ENCODE results near the gene LMNTD1. TPM values are rescaled to one million over a fixed set of nuclear protein-coding genes. Genes with fewer than 3 reads are reported as not detected.
"Not testable (repeated sequence)": the region's sequence is repeated elsewhere in the genome, so short reads cannot be mapped to it uniquely, and the experiment has no call there.

Gene LMNTD1
- total RNA-seq, 2 donors from 2014 or later = 1.0 TPM; not detected in 1

- H3K4me3 ChIP-seq = no peak overlapping the region
- TF ChIP-seq, protein P1, sequence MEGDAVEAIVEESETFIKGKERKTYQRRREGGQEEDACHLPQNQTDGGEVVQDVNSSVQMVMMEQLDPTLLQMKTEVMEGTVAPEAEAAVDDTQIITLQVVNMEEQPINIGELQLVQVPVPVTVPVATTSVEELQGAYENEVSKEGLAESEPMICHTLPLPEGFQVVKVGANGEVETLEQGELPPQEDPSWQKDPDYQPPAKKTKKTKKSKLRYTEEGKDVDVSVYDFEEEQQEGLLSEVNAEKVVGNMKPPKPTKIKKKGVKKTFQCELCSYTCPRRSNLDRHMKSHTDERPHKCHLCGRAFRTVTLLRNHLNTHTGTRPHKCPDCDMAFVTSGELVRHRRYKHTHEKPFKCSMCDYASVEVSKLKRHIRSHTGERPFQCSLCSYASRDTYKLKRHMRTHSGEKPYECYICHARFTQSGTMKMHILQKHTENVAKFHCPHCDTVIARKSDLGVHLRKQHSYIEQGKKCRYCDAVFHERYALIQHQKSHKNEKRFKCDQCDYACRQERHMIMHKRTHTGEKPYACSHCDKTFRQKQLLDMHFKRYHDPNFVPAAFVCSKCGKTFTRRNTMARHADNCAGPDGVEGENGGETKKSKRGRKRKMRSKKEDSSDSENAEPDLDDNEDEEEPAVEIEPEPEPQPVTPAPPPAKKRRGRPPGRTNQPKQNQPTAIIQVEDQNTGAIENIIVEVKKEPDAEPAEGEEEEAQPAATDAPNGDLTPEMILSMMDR (IDR thresholded peaks at IDR 0.05) = no peak
These were observed 118.6 kb downstream of the LMNTD1 start for GRCh38 chr12:25434515-25434914.

DNA sequence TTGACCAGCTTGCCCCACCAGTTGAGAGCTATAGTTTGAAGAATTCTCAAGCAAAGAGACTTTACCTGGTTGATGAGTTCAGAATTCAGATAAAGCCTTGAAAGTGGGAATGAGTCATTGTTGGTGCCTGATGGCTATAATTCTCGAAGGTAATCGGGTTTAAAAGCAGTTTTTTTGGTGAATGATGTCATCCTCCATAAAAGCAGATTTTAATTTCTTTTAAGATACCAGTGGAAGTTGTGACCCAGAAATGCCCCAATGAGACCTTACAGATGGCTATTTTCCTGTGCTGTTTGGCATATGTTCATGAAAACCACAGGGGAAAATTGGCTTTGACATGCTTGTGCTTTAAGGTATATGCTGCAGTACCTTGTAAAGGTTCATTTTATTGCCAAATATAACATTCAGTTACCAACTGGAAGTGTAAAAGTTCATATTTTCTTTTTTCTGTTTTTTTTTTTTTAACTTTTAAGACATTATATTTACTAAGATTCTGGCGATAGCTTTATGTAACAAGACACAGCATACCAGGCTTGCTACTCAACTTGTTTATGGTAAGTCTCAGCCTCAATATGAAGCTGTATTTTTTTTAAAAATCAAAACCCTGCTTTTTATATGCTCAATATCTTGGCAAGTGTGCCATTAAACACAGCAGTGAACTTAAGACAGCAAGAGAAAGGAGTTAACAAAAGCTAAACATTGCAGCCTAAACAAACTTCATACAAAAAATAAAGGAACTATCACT lies 119.3 kb downstream of the LMNTD1 start:
- DNase-seq (ENCODE audit: low spot score) = no peak
- TF ChIP-seq, protein P1 (IDR thresholded peaks at IDR 0.05) = no peak
- H3K27ac ChIP-seq = no peak overlapping the region

More at GRCh38 chr12:25434515-25434914, 118.6 kb downstream of the LMNTD1 start:
- no peak overlapping the region for H3K27ac ChIP-seq
- H3K36me3 ChIP-seq = no peaks in the 10 kb centered on the region
- no peaks in the 10 kb centered on the region for H3K9me3 ChIP-seq
- DNase-seq (ENCODE audit: low spot score) = no peak
- H3K27me3 ChIP-seq = no peaks in the 10 kb centered on the region
- peaks cover 0 to 3% of the 10 kb centered on the region in 2 donors for H3K4me1 ChIP-seq

DNA sequence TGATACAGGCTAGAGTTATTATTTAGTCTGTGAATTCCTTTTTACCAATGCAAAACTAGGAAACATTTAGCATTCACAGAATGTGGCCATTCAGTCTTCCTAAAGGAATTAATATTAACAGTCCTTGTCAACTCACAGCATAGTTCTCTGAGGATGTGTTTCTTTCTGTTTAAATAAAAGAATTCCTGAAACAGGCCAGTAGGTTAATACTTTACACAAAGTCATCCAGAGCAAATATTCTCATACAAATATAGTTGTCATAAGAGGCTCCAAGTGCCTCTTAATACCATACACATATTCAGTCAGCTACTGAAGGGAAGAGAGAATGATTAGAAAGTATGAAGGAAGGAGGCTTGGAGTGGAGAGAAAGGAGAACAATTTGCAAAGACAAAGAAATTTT lies 120.1 kb downstream of the LMNTD1 start:
- Histone ChIP-seq H3K27me3 (no peaks in the 10 kb centered on the region), H3K4me1 (peaks cover 0 to 3% of the 10 kb centered on the region in 2 donors), H3K36me3 (no peaks in the 10 kb centered on the region), H3K4me3 (no peak overlapping the region), H3K27ac (no peak overlapping the region), H3K9me3 (no peaks in the 10 kb centered on the region)
- no peak for DNase-seq (ENCODE audit: low spot score)
- TF ChIP-seq, protein P1 (IDR thresholded peaks at IDR 0.05) = no peak

More for the DNA sequence above, 119.3 kb downstream of the LMNTD1 start:
- Histone ChIP-seq H3K4me3 (no peak overlapping the region), H3K9me3 (no peaks in the 10 kb centered on the region), H3K27me3 (no peaks in the 10 kb centered on the region), H3K36me3 (no peaks in the 10 kb centered on the region), H3K4me1 (peaks cover 0 to 3% of the 10 kb centered on the region in 2 donors)

- Histone ChIP-seq H3K4me3 (no peak overlapping the region), H3K27ac (no peak overlapping the region), H3K9me3 (no peaks in the 10 kb centered on the region), H3K27me3 (no peaks in the 10 kb centered on the region), H3K36me3 (no peaks in the 10 kb centered on the region), H3K4me1 (peaks cover 0 to 6% of the 10 kb centered on the region in 2 donors)
- no peak for DNase-seq (ENCODE audit: low spot score)
- TF ChIP-seq, protein P1 (IDR thresholded peaks at IDR 0.05) = no peak
These were observed 125.5 kb downstream of the LMNTD1 start for GRCh38 chr12:25427337-25428249.

DNA sequence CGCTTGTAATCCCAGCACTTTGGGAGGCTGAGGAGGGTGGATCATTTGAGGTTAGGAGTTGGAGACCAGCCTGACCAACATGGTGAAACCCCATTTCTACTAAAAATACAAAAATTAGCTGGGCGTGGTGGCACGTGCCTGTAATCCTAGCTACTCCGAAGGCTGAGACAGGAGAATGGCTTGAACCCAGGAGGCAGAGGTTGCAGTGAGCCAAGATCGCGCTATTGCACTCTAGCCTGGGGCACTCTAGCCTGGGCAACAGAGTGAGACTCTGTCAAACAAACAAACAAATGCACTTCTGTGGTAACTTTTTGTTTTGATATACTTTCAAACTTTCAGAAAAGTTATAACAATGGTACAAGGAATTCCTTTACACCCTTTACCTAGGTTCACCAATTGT lies 126.3 kb downstream of the LMNTD1 start:
- H3K27me3 ChIP-seq; H3K4me1 ChIP-seq; H3K36me3 ChIP-seq; H3K27ac ChIP-seq; H3K4me3 ChIP-seq; H3K9me3 ChIP-seq; DNase-seq (ENCODE audit: low spot score): not testable (repeated sequence)

Measured in right atrium auricular region (tissue), 2 donors.